ENCODE results near the gene TNFRSF12A.

TNFRSF12A gene

GRCh38 chr16:3062553-3062952, 42.4 kb downstream of the TNFRSF12A start:
- Histone ChIP-seq H3K9me3 (ENCODE audit: severe bottlenecking) (no peaks in the 10 kb centered on the region), H3K27ac (ENCODE audit: poor library complexity, severe bottlenecking) (no peak overlapping the region), H3K4me3 (ENCODE audit: severe bottlenecking) (no peak overlapping the region), H3K4me1 (ENCODE audit: insufficient read depth, poor library complexity, severe bottlenecking) (peaks cover 8% of the 10 kb centered on the region), H3K27me3 (ENCODE audit: insufficient read depth, poor library complexity, severe bottlenecking) (no peaks in the 10 kb centered on the region), H3K36me3 (ENCODE audit: low read depth) (no peaks in the 10 kb centered on the region)
- ATAC-seq (ENCODE audit: low read depth) (no peak), DNase-seq (ENCODE audit: low spot score) (no peak)
- TF ChIP-seq CTCF (IDR thresholded peaks at IDR 0.05; ENCODE audit: poor library complexity, severe bottlenecking): no peak

GRCh38 chr16:3063625-3064386, 43.6 kb downstream of the TNFRSF12A start:
- no peak overlapping the region for H3K27ac ChIP-seq (ENCODE audit: poor library complexity, severe bottlenecking)

GRCh38 chr16:3065069-3065741, 45.0 kb downstream of the TNFRSF12A start, which contains the start of gene IL32:
TSS of gene IL32 (plus strand) at chr16:3065640. CDS start at chr16:3065812, 172 bp downstream.
- Histone ChIP-seq H3K36me3 (ENCODE audit: low read depth) (no peaks in the 10 kb centered on the region), H3K27ac (ENCODE audit: poor library complexity, severe bottlenecking) (no peak within 1 kb of the TSS), H3K27me3 (ENCODE audit: insufficient read depth, poor library complexity, severe bottlenecking) (no peaks in the 10 kb centered on the region), H3K4me3 (ENCODE audit: severe bottlenecking) (no peak within 1 kb of the TSS), H3K9me3 (ENCODE audit: severe bottlenecking) (no peaks in the 10 kb centered on the region), H3K4me1 (ENCODE audit: insufficient read depth, poor library complexity, severe bottlenecking) (peaks cover 8% of the 10 kb centered on the region)
- ATAC-seq (ENCODE audit: low read depth) (peak; percentile 71), DNase-seq (ENCODE audit: low spot score) (no peak)
- TF ChIP-seq CTCF (IDR thresholded peaks at IDR 0.05; ENCODE audit: poor library complexity, severe bottlenecking): no peak

More at GRCh38 chr16:3063625-3064386, 43.6 kb downstream of the TNFRSF12A start:
- DNase-seq (ENCODE audit: low spot score): no peak
- no peaks in the 10 kb centered on the region for H3K36me3 ChIP-seq (ENCODE audit: low read depth)
- no peaks in the 10 kb centered on the region for H3K27me3 ChIP-seq (ENCODE audit: insufficient read depth, poor library complexity, severe bottlenecking)
- TF ChIP-seq CTCF (IDR thresholded peaks at IDR 0.05; ENCODE audit: poor library complexity, severe bottlenecking): no peak
- H3K4me3 ChIP-seq (ENCODE audit: severe bottlenecking): no peak overlapping the region
- H3K4me1 ChIP-seq (ENCODE audit: insufficient read depth, poor library complexity, severe bottlenecking): peaks cover 8% of the 10 kb centered on the region
- ATAC-seq (ENCODE audit: low read depth): no peak
- no peaks in the 10 kb centered on the region for H3K9me3 ChIP-seq (ENCODE audit: severe bottlenecking)

GRCh38 chr16:3065742-3066439, 45.7 kb downstream of the TNFRSF12A start:
- no peak for TF ChIP-seq CTCF (IDR thresholded peaks at IDR 0.05; ENCODE audit: poor library complexity, severe bottlenecking)
- Histone ChIP-seq H3K27ac (ENCODE audit: poor library complexity, severe bottlenecking) (no peak overlapping the region), H3K4me3 (ENCODE audit: severe bottlenecking) (no peak overlapping the region), H3K4me1 (ENCODE audit: insufficient read depth, poor library complexity, severe bottlenecking) (peaks cover 8% of the 10 kb centered on the region), H3K9me3 (ENCODE audit: severe bottlenecking) (no peaks in the 10 kb centered on the region), H3K36me3 (ENCODE audit: low read depth) (no peaks in the 10 kb centered on the region), H3K27me3 (ENCODE audit: insufficient read depth, poor library complexity, severe bottlenecking) (no peaks in the 10 kb centered on the region)
- ATAC-seq (ENCODE audit: low read depth) (no peak), DNase-seq (ENCODE audit: low spot score) (no peak)

All from RWPE2 (cell line).